Glutamatergic neuron (in vitro differentiated cells): Measurements from ENCODE around the gene ATP9A. TPM values are rescaled to one million over a fixed set of nuclear protein-coding genes. Genes with fewer than 3 reads are reported as not detected.

ENCODE experiments used
- DNase-seq: peaks from one replicate; pipeline ENCODE4 v3.0.0; 2022
- H3K27ac Mint-ChIP-seq: one replicate; pipeline ENCODE4 v1.8.0; 2020; ENCODE audit warnings: mild to moderate bottlenecking, mixed read lengths, inconsistent platforms; ENCODE audit not compliant: unreplicated experiment
- H3K27me3 Mint-ChIP-seq: one replicate; pipeline ENCODE4 v1.8.0; 2020; ENCODE audit warnings: mild to moderate bottlenecking, moderate library complexity, mixed read lengths, inconsistent platforms; ENCODE audit not compliant: unreplicated experiment
- H3K36me3 Mint-ChIP-seq: one replicate; pipeline ENCODE4 v1.8.0; 2020; ENCODE audit warnings: mild to moderate bottlenecking, mixed read lengths, inconsistent platforms; ENCODE audit not compliant: unreplicated experiment
- H3K4me1 Mint-ChIP-seq: one replicate; pipeline ENCODE4 v1.8.0; 2020; ENCODE audit warnings: mild to moderate bottlenecking, low read depth, mixed read lengths, inconsistent platforms; ENCODE audit not compliant: unreplicated experiment
- H3K4me3 Mint-ChIP-seq: one replicate; pipeline ENCODE4 v1.8.0; 2020; ENCODE audit warnings: mild to moderate bottlenecking, mixed read lengths, inconsistent platforms; ENCODE audit not compliant: unreplicated experiment
- H3K9me3 Mint-ChIP-seq: one replicate; pipeline ENCODE4 v1.8.0; 2020; ENCODE audit warnings: mild to moderate bottlenecking, moderate library complexity, mixed read lengths, inconsistent platforms; ENCODE audit not compliant: unreplicated experiment
- CTCF ChIP-seq: fragments of 200-600 bp; sonication (generic); IDR thresholded peaks from one replicate; pipeline ENCODE4 v1.5.0; 2021; ENCODE audit not compliant: partially characterized antibody, unreplicated experiment
- total RNA-seq: library from RNA; stranded (reverse); fragmentation: NEBNext Ultra II Directional; extraction: Animal tissue kit (Norgen Biotek cat#: 25700); gene quantifications from one replicate; pipeline ENCODE4 v1.2.1, GENCODE V29; 2021; ENCODE audit not compliant: unreplicated experiment

Gene ATP9A
- total RNA-seq, 1 donor from 2014 or later, result 66.1 TPM

GRCh38 chr20:51575486-51575885 is 192.7 kb downstream of the ATP9A start:
- H3K4me1 Mint-ChIP-seq, result no peaks in the 10 kb centered on the region
- no peak for TF ChIP-seq CTCF
- no peak overlapping the region for H3K4me3 Mint-ChIP-seq
- H3K9me3 Mint-ChIP-seq, result no peaks in the 10 kb centered on the region
- peaks cover 3% of the 10 kb centered on the region for H3K27me3 Mint-ChIP-seq
- no peaks in the 10 kb centered on the region for H3K36me3 Mint-ChIP-seq
- no peak for DNase-seq
- no peak overlapping the region for H3K27ac Mint-ChIP-seq

- Mint-ChIP-seq H3K27me3 (no peaks in the 10 kb centered on the region), H3K4me1 (no peaks in the 10 kb centered on the region), H3K36me3 (no peaks in the 10 kb centered on the region), H3K9me3 (peaks cover 1% of the 10 kb centered on the region), H3K27ac (no peak overlapping the region), H3K4me3 (no peak overlapping the region)
- DNase-seq, result no peak
- no peak for TF ChIP-seq CTCF
These were observed 193.7 kb downstream of the ATP9A start for GRCh38 chr20:51574248-51575033.

- Mint-ChIP-seq H3K36me3 (peaks cover under 1% of the 10 kb centered on the region), H3K27ac (no peak overlapping the region), H3K4me3 (no peak overlapping the region), H3K27me3 (no peaks in the 10 kb centered on the region), H3K9me3 (peaks cover 2% of the 10 kb centered on the region), H3K4me1 (no peaks in the 10 kb centered on the region)
- no peak for DNase-seq
- no peak for TF ChIP-seq CTCF
These were observed 194.5 kb downstream of the ATP9A start for GRCh38 chr20:51573576-51574243.

- Mint-ChIP-seq H3K9me3 (peaks cover 2% of the 10 kb centered on the region), H3K36me3 (peaks cover 9% of the 10 kb centered on the region), H3K27ac (no peak overlapping the region), H3K4me1 (no peaks in the 10 kb centered on the region), H3K27me3 (no peaks in the 10 kb centered on the region), H3K4me3 (no peak overlapping the region)
- TF ChIP-seq CTCF, result no peak
- DNase-seq, result no peak
These were observed 196.8 kb downstream of the ATP9A start for GRCh38 chr20:51571460-51571794.
